Suprapubic skin (tissue), 4 donors: Measurements from ENCODE around the gene TTC21A. TPM values are rescaled to one million over a fixed set of nuclear protein-coding genes. Genes with fewer than 3 reads are reported as not detected.

Source experiments
- DNase-seq, 2 donors: peaks; one replicate each; pipeline ENCODE4 v3.0.0-alpha.2; 2019; ENCODE audit warnings: low spot score in 2 of 2
- H3K27ac ChIP-seq: fragments of 200-600 bp; sonication (generic); one replicate; pipeline ENCODE4 v1.5.1; 2019
- H3K27me3 ChIP-seq: fragments of 200-600 bp; sonication (generic); one replicate; pipeline ENCODE4 v1.5.1; 2019
- H3K36me3 ChIP-seq: fragments of 200-600 bp; sonication (generic); one replicate; pipeline ENCODE4 v1.5.1; 2019
- H3K4me1 ChIP-seq: fragments of 200-600 bp; sonication (generic); one replicate; pipeline ENCODE4 v1.5.1; 2019
- H3K4me3 ChIP-seq: fragments of 200-600 bp; sonication (generic); one replicate; pipeline ENCODE4 v1.5.1; 2019; ENCODE audit warnings: mild to moderate bottlenecking
- H3K9me3 ChIP-seq: fragments of 200-600 bp; sonication (generic); one replicate; pipeline ENCODE4 v1.5.1; 2019
- EP300 ChIP-seq: sonication (generic); formaldehyde crosslinking; IDR thresholded peaks from one replicate; pipeline ENCODE4 v1.6.1; 2017; ENCODE audit warnings: antibody characterized with exemption
- POLR2A ChIP-seq, 2 donors: fragments of 450-650 bp; IDR thresholded peaks; one replicate each; pipeline ENCODE4 v1.6.1; 2017; ENCODE audit warnings: antibody characterized with exemption in 2 of 2, mild to moderate bottlenecking in 2 of 2, moderate library complexity in 2 of 2
- POLR2AphosphoS5 ChIP-seq, 3 donors: sonication (generic); formaldehyde crosslinking; IDR thresholded peaks; one replicate each; pipeline ENCODE4 v1.6.1; 2017; ENCODE audit warnings: antibody characterized with exemption in 3 of 3
- WGBS: methylation state at CpG from one replicate; pipeline ENCODE4 v1.1.5; 2018; 5-methylcytosine and 5-hydroxymethylcytosine counted together
- total RNA-seq, 4 donors: library from RNA; depleted of rRNA; stranded (reverse); fragments of >200 nt; gene quantifications; one replicate each; pipeline ENCODE4 v1.1.0, GENCODE V29; 2016
- TF ChIP-seq, protein P1 (sequence below), 2 donors: fragments of 200-600 bp in 1 of 2; fragments of 450-650 bp in 1 of 2; sonication (generic) in 1 of 2; IDR thresholded peaks; one replicate each; pipeline ENCODE4 v1.5.1; 2016 to 2019; ENCODE audit warnings: antibody characterized with exemption in 2 of 2, mild to moderate bottlenecking in 1 of 2, moderate library complexity in 1 of 2

Gene TTC21A
- total RNA-seq, 4 donors from 2014 or later = 1.2 to 11.0 (median 4.7) TPM

DNA sequence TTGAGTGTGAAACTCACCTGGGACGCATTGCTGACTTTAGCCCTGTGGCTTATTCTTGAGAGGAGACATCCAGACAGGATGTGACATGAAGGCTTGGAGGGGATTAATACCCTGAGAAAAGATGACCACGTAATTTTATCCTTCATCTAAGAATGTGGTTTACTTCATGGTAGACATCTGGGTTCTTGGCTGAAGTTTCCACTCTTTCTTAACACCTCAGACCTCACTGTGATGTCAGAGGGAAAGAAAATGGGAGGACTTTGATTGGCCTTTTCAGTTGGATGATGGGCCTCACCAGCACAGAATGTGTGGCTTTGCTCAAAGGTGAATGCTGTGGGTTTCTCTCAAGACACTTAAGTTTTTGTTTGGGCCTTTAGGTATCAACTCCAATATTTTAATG, 16.6 kb upstream of the TTC21A start:
- H3K27me3 ChIP-seq = no peaks in the 10 kb centered on the region
- WGBS = 90% methylated on average over 2 of the region's 2 CpGs
- no peak for DNase-seq
- no peak overlapping the region for H3K4me3 ChIP-seq
- peaks cover 94% of the 10 kb centered on the region for H3K36me3 ChIP-seq
- no peak overlapping the region for H3K27ac ChIP-seq
- H3K9me3 ChIP-seq = no peaks in the 10 kb centered on the region
- no peak for TF ChIP-seq EP300
- TF ChIP-seq, protein P1, sequence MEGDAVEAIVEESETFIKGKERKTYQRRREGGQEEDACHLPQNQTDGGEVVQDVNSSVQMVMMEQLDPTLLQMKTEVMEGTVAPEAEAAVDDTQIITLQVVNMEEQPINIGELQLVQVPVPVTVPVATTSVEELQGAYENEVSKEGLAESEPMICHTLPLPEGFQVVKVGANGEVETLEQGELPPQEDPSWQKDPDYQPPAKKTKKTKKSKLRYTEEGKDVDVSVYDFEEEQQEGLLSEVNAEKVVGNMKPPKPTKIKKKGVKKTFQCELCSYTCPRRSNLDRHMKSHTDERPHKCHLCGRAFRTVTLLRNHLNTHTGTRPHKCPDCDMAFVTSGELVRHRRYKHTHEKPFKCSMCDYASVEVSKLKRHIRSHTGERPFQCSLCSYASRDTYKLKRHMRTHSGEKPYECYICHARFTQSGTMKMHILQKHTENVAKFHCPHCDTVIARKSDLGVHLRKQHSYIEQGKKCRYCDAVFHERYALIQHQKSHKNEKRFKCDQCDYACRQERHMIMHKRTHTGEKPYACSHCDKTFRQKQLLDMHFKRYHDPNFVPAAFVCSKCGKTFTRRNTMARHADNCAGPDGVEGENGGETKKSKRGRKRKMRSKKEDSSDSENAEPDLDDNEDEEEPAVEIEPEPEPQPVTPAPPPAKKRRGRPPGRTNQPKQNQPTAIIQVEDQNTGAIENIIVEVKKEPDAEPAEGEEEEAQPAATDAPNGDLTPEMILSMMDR (IDR thresholded peaks at IDR 0.05) = no peak
- H3K4me1 ChIP-seq = no peaks in the 10 kb centered on the region

DNA sequence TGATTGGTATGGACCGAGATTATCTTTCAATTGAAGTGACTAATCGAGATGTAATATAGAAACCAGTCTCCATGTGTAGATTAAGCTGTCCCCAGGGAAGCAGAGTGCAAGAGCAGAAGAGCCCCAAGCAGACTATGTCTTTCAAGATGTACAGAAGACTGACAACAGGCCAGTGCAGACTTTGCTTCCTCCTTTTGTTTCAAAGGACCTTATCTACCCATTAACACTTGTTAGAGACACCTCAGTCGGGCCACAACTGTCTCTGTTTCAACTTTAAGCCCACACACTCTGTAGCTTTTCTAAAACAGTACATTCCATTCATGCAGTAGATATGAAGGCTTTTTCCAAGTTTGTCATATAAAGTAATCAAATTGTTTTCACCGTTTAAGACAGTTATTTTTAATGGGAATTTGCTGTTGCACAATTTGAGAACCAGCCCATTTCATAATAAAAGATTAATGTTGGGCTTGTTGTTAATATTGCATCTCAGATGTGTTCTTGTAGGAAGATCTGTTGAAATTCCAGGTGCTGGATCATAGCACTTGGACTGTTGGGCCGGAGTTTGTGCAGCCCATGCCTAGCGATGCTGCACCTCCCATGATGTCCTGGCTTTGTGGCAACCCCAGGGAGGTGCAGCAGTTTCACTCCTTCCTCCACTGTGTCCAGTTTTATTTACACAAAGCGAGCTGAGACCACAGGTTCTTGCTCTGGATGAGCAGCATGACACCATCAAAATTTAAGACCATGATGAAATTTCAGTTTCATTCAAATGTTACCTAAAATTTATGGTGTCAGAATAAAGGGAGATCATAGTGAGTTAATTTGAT, 12.4 kb upstream of the TTC21A start:
- Histone ChIP-seq H3K9me3 (no peaks in the 10 kb centered on the region), H3K27ac (no peak overlapping the region), H3K27me3 (no peaks in the 10 kb centered on the region), H3K4me3 (no peak overlapping the region), H3K36me3 (peaks cover 97% of the 10 kb centered on the region), H3K4me1 (no peaks in the 10 kb centered on the region)
- TF ChIP-seq POLR2AphosphoS5 (IDR thresholded peaks at IDR 0.05) (no peak), EP300 (no peak)
- TF ChIP-seq, protein P1 (IDR thresholded peaks at IDR 0.05) = no peak
- DNase-seq = no peak
- 74% methylated on average over 7 of the region's 7 CpGs for WGBS

DNA sequence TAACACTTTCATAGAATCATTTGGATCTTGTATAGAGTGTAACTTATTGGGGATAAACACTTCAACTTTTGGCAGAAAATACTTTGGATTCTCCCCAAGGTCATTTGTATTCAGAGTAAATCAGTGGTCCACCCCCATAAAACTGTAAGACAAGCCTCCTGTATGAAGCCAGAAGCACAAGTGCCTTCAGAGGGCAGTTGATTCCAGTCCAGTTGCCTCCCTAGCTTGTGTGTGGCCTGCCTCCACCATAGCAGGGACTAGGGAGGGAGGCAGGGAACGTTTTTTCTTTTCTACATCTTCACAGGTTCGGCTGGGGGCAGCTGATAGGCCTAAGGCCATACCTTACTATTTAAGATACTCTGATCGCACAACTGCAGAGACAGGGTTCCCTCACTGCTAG, 11.7 kb upstream of the TTC21A start:
- Histone ChIP-seq H3K27me3 (no peaks in the 10 kb centered on the region), H3K36me3 (peaks cover 97% of the 10 kb centered on the region), H3K27ac (no peak overlapping the region), H3K9me3 (no peaks in the 10 kb centered on the region), H3K4me3 (no peak overlapping the region), H3K4me1 (no peaks in the 10 kb centered on the region)
- DNase-seq = no peak
- TF ChIP-seq POLR2A (IDR thresholded peaks at IDR 0.05) (no peak), POLR2AphosphoS5 (IDR thresholded peaks at IDR 0.05) (no peak), EP300 (no peak)
- TF ChIP-seq, protein P1 (IDR thresholded peaks at IDR 0.05) = no peak
- 82% methylated on average over 3 of the region's 3 CpGs for WGBS

DNA sequence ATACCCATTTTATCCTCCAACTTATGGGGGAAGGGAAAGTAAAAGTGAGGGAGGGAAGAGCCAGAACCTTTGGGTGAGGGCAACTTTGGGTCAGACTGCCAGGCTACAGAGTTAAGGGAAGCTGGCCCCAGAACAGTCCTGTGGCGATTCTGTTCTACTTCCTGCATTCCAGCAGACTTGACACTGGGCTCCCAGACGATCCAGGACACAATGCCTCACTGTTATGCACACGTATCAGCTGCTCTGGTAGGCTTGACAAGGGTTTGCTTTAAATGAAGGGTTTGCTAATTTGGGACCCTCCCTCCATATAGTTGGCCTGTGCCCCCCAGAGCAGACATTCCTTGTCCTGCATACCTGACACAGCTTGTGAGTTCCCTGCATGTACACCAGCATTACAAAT, 10.7 kb upstream of the TTC21A start:
- Histone ChIP-seq H3K27me3 (no peaks in the 10 kb centered on the region), H3K4me1 (no peaks in the 10 kb centered on the region), H3K36me3 (peaks cover 95% of the 10 kb centered on the region), H3K27ac (no peak overlapping the region), H3K4me3 (no peak overlapping the region), H3K9me3 (no peaks in the 10 kb centered on the region)
- DNase-seq = no peak
- WGBS = 54% methylated on average over 3 of the region's 3 CpGs
- no peak for TF ChIP-seq POLR2AphosphoS5 (IDR thresholded peaks at IDR 0.05)
- no peak for TF ChIP-seq EP300
- TF ChIP-seq POLR2A (IDR thresholded peaks at IDR 0.05) = no peak
- TF ChIP-seq, protein P1 (IDR thresholded peaks at IDR 0.05) = no peak

DNA sequence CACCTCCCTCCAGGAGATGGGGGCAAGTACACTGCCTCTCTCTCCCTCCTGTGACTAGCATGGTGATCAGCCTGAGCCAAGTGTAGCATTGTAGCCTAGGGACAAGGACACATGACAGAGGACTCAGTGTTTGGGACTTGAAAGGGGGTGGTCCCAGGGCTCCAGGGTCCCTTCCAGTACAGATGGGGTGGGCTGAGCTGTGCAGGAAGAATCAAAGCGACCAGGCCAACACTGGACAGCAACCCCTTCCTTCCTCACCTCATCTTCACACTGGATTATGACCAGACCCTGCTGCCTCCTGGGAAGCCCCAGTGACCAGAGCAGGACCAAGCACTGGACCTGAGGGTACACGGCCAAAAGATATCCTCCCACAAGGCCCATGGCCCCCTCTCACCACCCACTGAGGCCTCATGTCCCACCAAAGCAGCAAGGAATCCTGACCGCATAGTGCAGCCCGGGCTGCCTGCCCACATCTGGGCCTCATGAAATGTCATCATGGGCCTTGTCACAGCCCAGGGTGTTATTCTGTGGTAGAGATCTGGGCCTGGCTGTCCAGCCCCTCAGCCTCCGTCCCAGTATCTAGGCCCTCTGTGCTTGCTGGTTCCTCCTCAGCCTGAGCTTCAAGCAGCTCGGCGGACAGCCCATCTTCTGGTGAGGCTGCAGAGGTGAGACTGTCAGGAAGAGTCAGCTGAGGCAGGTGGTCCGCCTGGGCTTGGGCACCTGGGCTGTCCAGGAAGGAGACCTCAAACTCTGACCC, 9.6 kb upstream of the TTC21A start:
- Histone ChIP-seq H3K4me3 (no peak overlapping the region), H3K9me3 (no peaks in the 10 kb centered on the region), H3K27me3 (no peaks in the 10 kb centered on the region), H3K4me1 (no peaks in the 10 kb centered on the region), H3K27ac (no peak overlapping the region), H3K36me3 (peaks cover 84% of the 10 kb centered on the region)
- WGBS = 73% methylated on average over 4 of the region's 8 CpGs
- no peak for TF ChIP-seq POLR2A (IDR thresholded peaks at IDR 0.05)
- TF ChIP-seq, protein P1 (IDR thresholded peaks at IDR 0.05) = no peak
- no peak for TF ChIP-seq EP300
- no peak for TF ChIP-seq POLR2AphosphoS5 (IDR thresholded peaks at IDR 0.05)
- no peak for DNase-seq
